Middle frontal gyrus (tissue), 1 donor: ENCODE measurements around the gene RAE1.

Experiments
- DNase-seq: peaks from one replicate; pipeline ENCODE4 v3.0.0-alpha.2; 2015; ENCODE audit warnings: low spot score; ENCODE audit errors: extremely low spot score

Gene RAE1

GRCh38 chr20:57351042-57351783 is at the start of gene RAE1:
TSS of gene RAE1 (plus strand) at chr20:57351255. CDS start at chr20:57354039, 2,784 bp downstream.
- peak; percentile 95 for DNase-seq

GRCh38 chr20:57306747-57307146 is 44.3 kb upstream of the RAE1 start:
- no peak for DNase-seq

DNA sequence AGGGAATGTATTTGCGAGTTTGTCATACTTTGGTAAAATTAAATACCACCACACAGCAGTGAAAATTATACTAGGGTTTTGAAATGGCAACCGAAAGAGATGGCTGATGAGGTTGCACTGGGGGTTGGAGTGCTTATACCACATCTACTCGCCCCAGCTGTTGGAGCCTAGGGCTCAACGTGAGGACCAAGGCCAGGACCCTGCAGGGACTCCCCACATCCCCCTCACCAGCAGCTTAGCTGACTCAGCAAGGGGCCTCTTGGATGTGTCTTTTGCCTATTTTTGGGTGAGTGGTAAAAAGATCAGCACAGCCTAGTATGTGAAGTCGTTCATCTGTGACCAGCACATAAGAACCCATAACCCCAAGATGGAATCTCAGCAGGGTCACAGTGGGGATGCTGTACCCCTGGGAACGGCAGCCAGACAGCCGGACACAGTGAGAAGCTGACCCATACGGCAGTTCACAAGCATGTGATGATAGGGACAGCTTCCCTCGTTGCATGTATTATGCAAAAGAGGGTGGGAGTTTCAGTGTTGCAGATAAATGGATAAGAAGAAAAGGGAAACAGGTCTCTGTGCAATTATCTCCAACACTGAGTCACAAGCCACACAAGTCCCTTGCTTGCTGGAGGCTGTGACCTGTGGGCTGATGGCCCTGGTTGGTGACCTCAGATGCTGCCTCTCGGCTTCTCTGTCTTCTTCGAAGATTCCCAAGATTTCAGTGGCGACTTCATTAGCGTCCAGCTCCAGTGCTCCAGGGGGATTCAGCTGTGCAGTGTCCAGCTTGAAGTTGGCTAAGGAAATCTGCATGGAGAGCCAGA is 42.4 kb upstream of the RAE1 start:
- no peak for DNase-seq

DNA sequence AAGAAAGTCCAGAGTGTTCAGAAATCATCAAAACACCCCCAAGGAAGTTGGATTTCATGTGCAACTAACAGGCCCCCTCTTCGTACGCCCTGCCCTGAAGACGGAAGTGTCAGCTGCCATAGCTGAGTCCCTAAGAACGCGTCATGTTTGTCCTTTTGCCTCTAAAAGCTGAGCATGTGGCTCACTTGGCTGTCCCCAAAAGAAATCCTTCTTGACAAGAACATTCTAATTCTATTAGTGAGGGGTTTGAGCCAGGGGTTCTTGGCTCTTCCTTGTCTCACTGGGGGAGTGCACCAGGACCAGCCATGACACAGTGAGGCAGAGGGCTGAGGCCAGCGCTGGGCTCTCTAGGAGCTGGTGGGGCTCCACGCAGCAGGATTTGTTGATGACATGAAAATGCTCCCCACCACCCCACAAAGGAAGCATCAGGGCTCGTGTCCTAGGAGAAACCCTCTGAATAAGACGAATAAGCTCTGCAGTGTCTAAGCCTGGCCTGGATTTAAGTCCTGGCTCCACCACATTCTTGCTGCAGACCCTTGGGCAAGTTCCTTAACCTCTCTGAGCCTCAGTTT is 41.4 kb upstream of the RAE1 start:
- DNase-seq, result no peak

- no peak for DNase-seq
These were observed 40.1 kb upstream of the RAE1 start for GRCh38 chr20:57310821-57311514.

DNA sequence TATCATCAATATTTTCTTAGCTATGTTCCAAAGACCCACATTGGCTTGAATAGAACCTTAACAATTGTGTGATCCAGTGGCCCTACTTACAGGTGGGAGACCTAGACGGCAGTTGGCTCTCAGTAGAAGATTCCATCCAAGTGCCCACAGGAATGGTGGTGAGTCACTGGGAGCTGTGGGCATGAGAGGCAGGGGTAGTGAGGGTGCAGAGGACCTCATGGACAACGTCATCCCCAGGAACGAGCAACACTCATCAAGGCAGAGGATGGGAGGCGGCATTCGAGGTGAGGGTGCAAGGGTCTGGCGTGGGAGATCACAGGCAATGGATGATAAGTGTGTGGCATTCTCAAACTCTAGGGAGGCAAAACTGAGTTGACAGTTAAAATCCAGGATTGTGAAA is 38.9 kb upstream of the RAE1 start:
- DNase-seq, result no peak

- DNase-seq, result no peak
These were observed 37.8 kb upstream of the RAE1 start for GRCh38 chr20:57313230-57313629.

DNA sequence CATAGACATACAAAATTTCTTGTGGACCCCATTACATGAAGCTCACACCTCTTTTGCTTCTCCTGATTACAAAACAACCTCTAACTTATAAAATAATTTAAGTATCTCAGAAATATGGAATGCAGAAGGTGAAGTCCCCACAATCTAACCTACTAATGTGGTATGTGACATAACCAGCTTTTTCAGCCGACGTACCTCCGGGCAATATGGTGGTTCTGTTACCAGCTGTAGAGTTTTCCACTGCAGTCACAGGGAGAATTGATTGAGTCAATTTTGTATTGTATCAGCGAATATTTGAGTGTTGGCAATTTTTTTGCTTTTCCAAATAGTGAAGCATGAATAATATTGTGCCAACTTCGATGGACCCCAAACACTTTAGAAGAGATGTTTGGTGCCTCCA is 37.1 kb upstream of the RAE1 start:
- no peak for DNase-seq

DNA sequence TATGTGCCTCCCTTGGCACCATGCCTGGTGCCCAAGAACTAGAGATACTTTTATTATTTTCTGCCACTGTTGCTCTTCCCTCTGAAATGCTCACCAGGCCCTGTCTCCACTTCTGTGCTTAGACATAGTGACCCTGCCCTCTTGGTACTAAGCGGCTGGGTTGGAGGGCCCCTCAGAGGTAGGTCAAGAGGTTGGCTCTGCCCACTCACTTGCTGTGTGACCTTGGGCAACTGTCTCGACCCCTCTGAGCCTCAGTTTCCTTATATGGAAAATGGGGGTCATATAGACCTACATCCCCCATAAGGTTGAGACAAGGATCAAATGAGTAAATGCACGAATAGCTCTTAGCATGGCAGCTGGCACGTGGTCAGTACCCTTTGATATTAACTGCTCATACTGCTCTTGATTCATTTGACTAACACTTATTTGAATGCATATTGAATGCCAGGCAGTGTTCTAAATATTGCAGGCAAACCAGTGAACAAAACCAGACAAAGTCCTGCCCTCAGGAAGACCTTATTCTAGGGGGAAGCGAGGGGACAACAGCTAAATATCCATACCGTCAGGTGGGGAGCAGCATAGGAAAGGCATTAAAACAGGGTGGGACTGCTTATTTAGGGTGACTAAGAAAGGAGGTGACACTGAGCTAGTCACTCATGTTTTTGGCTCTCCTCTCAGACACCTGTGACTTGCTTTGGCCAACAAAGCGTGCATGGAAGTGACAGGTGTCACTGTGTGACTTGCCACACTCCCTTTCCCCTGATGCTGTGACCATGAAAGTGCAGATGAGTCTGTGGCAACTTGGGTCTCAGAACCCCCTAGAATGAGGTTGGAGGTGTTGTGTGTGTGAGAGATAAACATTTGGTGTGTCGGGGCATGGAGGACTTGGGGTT is 35.7 kb upstream of the RAE1 start:
- DNase-seq, result no peak

GRCh38 chr20:57315976-57316480 is 35.0 kb upstream of the RAE1 start:
- no peak for DNase-seq

DNA sequence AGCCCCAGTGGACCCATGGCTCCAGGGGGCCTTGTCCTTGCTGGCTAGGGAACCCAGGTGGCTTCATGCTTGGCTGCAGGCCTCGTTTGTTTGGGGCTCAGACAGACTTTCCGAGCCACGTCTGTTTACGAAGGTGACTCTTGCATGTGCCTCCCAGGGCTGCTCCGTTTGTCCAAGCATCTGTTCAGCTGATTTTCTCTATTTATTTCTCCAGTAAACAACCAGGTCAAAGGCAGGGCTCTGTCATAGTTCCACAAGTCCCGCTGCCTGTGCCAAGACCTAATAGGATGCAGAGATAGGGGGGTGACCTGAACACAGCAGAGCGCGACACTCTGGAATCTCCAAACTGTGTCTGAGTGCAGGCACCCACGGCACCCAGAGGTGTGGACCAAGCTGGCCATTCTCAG is 34.3 kb upstream of the RAE1 start:
- DNase-seq, result no peak

DNA sequence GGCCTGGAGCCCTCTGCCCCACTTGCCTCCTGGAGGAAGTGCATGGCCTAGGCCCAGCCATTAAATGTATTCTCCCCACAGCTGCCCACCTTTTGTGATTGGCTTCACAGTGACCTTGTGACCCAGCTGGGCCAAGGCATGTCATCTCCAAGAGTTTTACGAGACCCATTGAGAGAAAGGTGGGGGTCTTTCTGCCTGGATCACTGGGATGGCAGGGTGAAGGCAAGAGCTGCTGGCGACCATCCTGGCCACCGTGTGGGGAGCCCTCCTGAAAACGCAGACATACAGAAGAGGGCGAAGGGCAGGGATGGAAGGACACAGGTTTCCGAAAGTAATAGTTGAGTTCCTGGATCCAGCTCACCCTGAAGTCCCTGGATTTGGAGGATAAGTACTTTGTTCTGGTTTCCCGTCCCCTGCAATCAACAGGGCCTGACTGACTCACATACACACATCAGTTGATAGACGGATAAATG is 33.7 kb upstream of the RAE1 start:
- no peak for DNase-seq

- DNase-seq, result no peak
These were observed 33.2 kb upstream of the RAE1 start for GRCh38 chr20:57317789-57318371.

DNA sequence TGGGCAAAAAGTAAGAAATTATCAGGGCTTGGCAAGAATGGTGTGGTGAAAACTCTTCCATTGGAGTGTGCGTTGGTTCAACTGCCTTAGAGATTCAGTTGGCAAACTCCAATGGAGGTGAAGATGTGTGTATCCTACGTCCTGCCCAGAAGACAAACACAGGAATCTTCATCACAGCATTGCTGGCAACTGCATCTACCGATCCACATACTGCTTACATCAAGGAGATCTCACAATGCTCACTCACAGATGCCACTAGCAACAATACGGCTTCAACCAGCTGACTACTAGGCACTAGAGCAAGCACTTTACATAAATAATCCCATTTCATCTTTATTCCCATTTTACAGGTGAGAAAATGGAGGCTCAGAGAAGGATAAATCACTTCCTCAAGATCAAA is 31.5 kb upstream of the RAE1 start:
- DNase-seq, result no peak

DNA sequence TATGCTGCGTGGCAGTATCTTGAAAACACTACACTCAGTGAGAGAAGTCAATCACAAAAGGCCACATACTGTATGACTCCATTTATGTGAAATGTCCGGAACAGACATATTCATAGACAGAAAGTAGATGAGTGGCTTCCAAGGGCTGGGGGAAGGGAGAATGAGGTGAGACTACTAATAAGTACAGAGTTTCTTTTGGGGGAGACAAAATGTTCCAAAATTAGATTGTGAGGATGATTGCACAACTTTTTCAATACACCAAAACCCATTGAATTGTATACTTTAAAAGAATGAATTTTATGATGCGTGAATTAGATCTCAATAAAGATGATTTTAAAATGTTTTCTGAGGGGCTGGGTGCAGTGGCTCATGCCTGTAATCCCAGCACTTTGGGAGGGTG is 30.7 kb upstream of the RAE1 start:
- DNase-seq, result no peak

DNA sequence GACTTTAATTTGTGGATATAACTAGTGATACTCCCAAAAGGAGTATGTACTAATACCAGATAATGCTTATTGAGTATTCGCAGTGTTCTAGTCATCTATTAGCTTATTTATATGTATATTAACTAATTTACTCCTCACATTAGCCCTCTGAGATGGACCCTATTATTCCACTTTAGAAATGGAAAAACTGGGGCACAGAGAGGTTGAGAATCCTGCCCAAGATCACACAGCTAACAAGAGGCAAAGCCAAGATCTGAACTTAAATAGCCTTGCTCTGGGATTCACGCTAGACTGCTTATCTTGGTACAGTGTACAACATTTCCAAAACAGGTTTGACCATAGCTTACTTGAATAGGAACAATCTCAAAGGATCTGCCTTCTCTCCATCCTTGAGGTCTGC is 29.9 kb upstream of the RAE1 start:
- DNase-seq, result no peak

GRCh38 chr20:57322476-57322875 is 28.6 kb upstream of the RAE1 start:
- DNase-seq, result no peak

DNA sequence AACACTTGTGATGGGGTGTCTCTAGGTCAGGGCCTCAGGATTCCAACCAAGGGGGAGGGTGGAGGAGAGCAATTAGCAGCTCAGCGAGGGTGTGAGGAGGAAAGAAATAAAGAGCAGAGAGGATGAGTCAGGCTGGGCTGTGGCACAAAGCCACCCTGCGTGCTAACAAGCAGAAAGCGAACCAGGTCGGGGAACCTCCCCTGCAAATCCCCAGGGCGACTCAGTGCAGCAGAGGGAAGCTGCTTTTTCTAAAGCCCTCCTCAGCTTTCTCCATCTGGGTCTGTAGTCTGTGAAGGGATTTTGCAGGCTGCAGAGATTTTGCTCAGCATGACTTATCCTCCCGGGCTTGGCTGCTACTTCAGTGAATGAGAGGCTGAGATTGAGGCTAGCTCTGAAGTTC is 28.0 kb upstream of the RAE1 start:
- DNase-seq, result no peak

DNA sequence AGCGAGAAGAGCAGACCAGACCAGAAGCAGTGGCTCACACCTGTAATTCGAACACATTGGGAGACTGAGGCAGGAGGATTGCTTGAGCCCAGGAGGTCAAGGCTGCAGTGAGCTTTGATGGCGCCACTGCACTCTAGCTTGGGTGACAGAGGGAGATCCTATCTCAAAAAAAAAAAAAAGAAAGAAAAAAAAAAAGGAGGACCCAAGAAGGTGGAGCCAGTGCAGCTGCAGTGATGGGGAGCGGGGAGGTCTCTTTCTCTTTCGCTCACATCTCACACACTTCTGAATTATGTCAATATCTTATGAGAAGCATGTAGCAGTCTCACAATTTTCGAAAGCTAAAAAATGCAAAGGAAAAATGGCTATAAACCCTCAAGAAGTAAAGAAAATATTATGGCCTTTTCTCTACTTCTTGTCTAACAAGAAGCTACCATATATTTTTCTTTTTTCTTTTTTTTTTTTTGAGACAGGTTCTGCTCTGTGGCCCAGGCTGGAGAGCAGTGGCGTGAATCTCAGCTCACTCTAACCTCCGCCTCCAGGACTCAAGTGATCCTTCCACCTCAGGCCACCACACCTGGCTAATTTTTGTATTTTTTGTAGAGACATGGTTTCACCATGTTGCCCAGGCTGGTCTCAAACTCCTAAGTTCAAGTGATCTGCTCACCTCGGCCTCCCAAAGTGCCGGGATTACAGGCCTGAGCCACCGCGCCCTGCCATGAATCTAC is 25.3 kb upstream of the RAE1 start:
- DNase-seq, result no peak
